ENCODE measurements around the gene VPS4A.

VPS4A gene

GRCh38 chr16:69273009-69273408 lies 38.1 kb upstream of the VPS4A start:
- H3K4me1 ChIP-seq (ENCODE audit: control insufficient read depth in 1 of 2, insufficient read depth in 1 of 2, low read depth in 1 of 2, low read length in 1 of 2): no peaks in the 10 kb centered on the region
- TF ChIP-seq, protein P1, sequence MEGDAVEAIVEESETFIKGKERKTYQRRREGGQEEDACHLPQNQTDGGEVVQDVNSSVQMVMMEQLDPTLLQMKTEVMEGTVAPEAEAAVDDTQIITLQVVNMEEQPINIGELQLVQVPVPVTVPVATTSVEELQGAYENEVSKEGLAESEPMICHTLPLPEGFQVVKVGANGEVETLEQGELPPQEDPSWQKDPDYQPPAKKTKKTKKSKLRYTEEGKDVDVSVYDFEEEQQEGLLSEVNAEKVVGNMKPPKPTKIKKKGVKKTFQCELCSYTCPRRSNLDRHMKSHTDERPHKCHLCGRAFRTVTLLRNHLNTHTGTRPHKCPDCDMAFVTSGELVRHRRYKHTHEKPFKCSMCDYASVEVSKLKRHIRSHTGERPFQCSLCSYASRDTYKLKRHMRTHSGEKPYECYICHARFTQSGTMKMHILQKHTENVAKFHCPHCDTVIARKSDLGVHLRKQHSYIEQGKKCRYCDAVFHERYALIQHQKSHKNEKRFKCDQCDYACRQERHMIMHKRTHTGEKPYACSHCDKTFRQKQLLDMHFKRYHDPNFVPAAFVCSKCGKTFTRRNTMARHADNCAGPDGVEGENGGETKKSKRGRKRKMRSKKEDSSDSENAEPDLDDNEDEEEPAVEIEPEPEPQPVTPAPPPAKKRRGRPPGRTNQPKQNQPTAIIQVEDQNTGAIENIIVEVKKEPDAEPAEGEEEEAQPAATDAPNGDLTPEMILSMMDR (IDR thresholded peaks at IDR 0.05): no peak
- H3K27ac ChIP-seq: no peak overlapping the region
- no peaks in the 10 kb centered on the region for H3K9me3 ChIP-seq
- H3K4me3 ChIP-seq (ENCODE audit: low read depth in 1 of 2, low read length in 1 of 2): no peak overlapping the region
- no peaks in the 10 kb centered on the region for H3K27me3 ChIP-seq
- peaks cover 28% of the 10 kb centered on the region for H3K36me3 ChIP-seq

DNA sequence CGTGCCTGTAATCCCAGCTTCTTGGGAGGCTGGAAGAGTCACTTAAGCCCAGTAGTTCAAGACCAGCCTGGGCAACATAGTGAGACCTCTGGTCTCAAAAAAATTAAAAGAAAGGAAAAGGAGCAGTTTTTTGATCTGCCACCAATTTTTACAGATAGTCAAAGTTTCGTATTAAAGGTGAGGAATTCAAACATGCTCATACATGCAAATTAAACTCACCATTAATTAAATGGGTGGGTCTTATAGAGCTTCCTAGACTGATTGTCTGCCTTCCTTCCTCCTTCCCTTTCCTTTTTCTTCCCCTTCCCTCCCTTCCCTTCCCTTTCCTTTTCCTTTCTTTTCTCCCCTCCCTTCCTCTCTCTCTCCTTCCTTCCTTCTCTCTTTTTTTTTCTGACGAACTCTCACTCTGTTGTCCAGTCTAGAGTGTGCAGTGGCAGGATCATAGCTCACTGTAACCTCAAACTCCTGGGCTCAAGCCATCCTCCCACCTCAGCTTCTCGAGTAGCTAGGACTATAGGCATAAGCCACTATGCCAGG lies 36.4 kb upstream of the VPS4A start:
- TF ChIP-seq, protein P1 (IDR thresholded peaks at IDR 0.05): no peak
- Histone ChIP-seq H3K27ac (no peak overlapping the region), H3K36me3 (peaks cover 27% of the 10 kb centered on the region), H3K9me3 (no peaks in the 10 kb centered on the region), H3K4me1 (ENCODE audit: control insufficient read depth in 1 of 2, insufficient read depth in 1 of 2, low read depth in 1 of 2, low read length in 1 of 2) (no peaks in the 10 kb centered on the region), H3K27me3 (no peaks in the 10 kb centered on the region), H3K4me3 (ENCODE audit: low read depth in 1 of 2, low read length in 1 of 2) (no peak overlapping the region)

- TF ChIP-seq, protein P1 (IDR thresholded peaks at IDR 0.05): no peak
- peaks cover 10% of the 10 kb centered on the region for H3K36me3 ChIP-seq
- no peak overlapping the region for H3K4me3 ChIP-seq (ENCODE audit: low read depth in 1 of 2, low read length in 1 of 2)
- H3K9me3 ChIP-seq: no peaks in the 10 kb centered on the region
- no peak overlapping the region for H3K27ac ChIP-seq
- H3K27me3 ChIP-seq: no peaks in the 10 kb centered on the region
- H3K4me1 ChIP-seq (ENCODE audit: control insufficient read depth in 1 of 2, insufficient read depth in 1 of 2, low read depth in 1 of 2, low read length in 1 of 2): no peaks in the 10 kb centered on the region
These were observed 34.7 kb upstream of the VPS4A start for GRCh38 chr16:69276148-69277115.

DNA sequence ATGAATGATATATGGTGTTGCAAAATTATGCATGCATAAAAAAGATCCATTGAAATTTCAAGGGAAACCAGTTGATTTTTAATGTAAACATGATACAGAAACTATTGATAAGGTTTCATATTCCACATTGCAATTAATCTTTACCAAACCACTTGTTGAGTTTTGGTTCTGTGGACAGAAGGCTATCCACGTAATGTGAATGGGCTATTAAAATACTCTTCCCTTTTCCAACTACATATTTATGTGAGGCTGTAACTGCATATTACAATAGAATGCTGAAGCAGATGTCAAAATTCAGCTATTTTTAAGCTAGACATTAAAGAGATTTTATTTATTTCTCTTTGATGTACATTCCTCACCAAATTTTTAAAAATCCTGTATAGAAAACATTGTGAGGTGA lies 33.7 kb upstream of the VPS4A start:
- no peaks in the 10 kb centered on the region for H3K4me1 ChIP-seq (ENCODE audit: control insufficient read depth in 1 of 2, insufficient read depth in 1 of 2, low read depth in 1 of 2, low read length in 1 of 2)
- peaks cover 7% of the 10 kb centered on the region for H3K36me3 ChIP-seq
- TF ChIP-seq, protein P1 (IDR thresholded peaks at IDR 0.05): no peak
- H3K4me3 ChIP-seq (ENCODE audit: low read depth in 1 of 2, low read length in 1 of 2): no peak overlapping the region
- H3K27ac ChIP-seq: no peak overlapping the region
- H3K9me3 ChIP-seq: no peaks in the 10 kb centered on the region
- no peaks in the 10 kb centered on the region for H3K27me3 ChIP-seq

- Histone ChIP-seq H3K27ac (no peak overlapping the region), H3K4me1 (ENCODE audit: control insufficient read depth in 1 of 2, insufficient read depth in 1 of 2, low read depth in 1 of 2, low read length in 1 of 2) (peaks cover 0 to 4% of the 10 kb centered on the region in 2 experiments), H3K9me3 (no peaks in the 10 kb centered on the region), H3K4me3 (ENCODE audit: low read depth in 1 of 2, low read length in 1 of 2) (no peak overlapping the region), H3K27me3 (no peaks in the 10 kb centered on the region), H3K36me3 (peaks cover 19% of the 10 kb centered on the region)
- TF ChIP-seq, protein P1 (IDR thresholded peaks at IDR 0.05): no peak
These were observed 27.3 kb upstream of the VPS4A start for GRCh38 chr16:69283851-69284250.

Measured in neutrophil (primary cell).